CD14-positive monocyte (primary cell): ENCODE results near the gene STIM1. TPM values are rescaled to one million over a fixed set of nuclear protein-coding genes. Genes with fewer than 3 reads are reported as not detected.

Source experiments
- DNase-seq, 3 donors: peaks; one replicate each; pipeline ENCODE4 v3.0.0-alpha.2; 2011 to 2022
- H2AFZ ChIP-seq: 2 replicates; pipeline ENCODE4 v1.6.0; 2012; ENCODE audit warnings: mild to moderate bottlenecking, low read depth, low read length, inconsistent platforms; ENCODE audit not compliant: insufficient read depth, poor library complexity, severe bottlenecking
- H3K27ac ChIP-seq, 2 donors: 1 replicate in 1 of 2; 2 replicates in 1 of 2; pipeline ENCODE4 v1.5.1; 2012 to 2013; ENCODE audit warnings: low read length in 2 of 2, control low read depth in 1 of 2, inconsistent platforms in 1 of 2, low read depth in 1 of 2, mild to moderate bottlenecking in 1 of 2
- H3K27me3 ChIP-seq, 2 donors: one replicate each; pipeline versions ENCODE4 v1.6.0 to v1.6.1; 2011 to 2013; ENCODE audit warnings: low read length in 2 of 2; ENCODE audit not compliant: control insufficient read depth in 2 of 2, insufficient read depth in 2 of 2
- H3K36me3 ChIP-seq, 2 donors: replicated peaks in 1 of 2; 1 replicate in 1 of 2; 2 replicates in 1 of 2; pipeline versions ENCODE4 v1.5.1 to v1.6.1; 2012 to 2013; ENCODE audit warnings: low read length in 2 of 2, control low read depth in 1 of 2, inconsistent platforms in 1 of 2, mild to moderate bottlenecking in 1 of 2; ENCODE audit not compliant: insufficient read depth in 2 of 2, control insufficient read depth in 1 of 2
- H3K4me1 ChIP-seq, 2 donors: 1 replicate in 1 of 2; 2 replicates in 1 of 2; pipeline versions ENCODE4 v1.5.1 to v1.6.1; 2012 to 2013; ENCODE audit warnings: low read length in 2 of 2, control low read depth in 1 of 2, inconsistent platforms in 1 of 2, mild to moderate bottlenecking in 1 of 2, moderate library complexity in 1 of 2; ENCODE audit not compliant: insufficient read depth in 2 of 2, control insufficient read depth in 1 of 2
- H3K4me2 ChIP-seq: replicated peaks from 2 replicates; pipeline ENCODE3; 2012; ENCODE audit warnings: low read length, moderate library complexity, mild to moderate bottlenecking; ENCODE audit not compliant: poor library complexity, severe bottlenecking; ENCODE audit errors: extremely low read depth
- H3K4me3 ChIP-seq, 3 experiments: fragments of 200-600 bp in 1 of 3; sonication (generic) in 1 of 3; replicated peaks in 1 of 3; 1 replicate in 2 of 3; 2 replicates in 1 of 3; pipeline ENCODE4 v1.5.1; 2011 to 2013; ENCODE audit warnings: low read length in 3 of 3, mild to moderate bottlenecking in 3 of 3, control low read depth in 2 of 3, low read depth in 2 of 3, inconsistent platforms in 1 of 3, moderate library complexity in 1 of 3
- H3K79me2 ChIP-seq: 2 replicates; pipeline ENCODE4 v1.6.0; 2012; ENCODE audit warnings: mild to moderate bottlenecking, control low read depth, inconsistent platforms, low read length, moderate library complexity; ENCODE audit not compliant: insufficient read depth
- H3K9ac ChIP-seq: 2 replicates; pipeline ENCODE4 v1.6.0; 2017; ENCODE audit warnings: low read length, mild to moderate bottlenecking; ENCODE audit not compliant: insufficient read depth, poor library complexity, severe bottlenecking
- H3K9me3 ChIP-seq, 2 donors: replicated peaks in 1 of 2; 1 replicate in 1 of 2; 2 replicates in 1 of 2; pipeline versions ENCODE4 v1.5.1 to v1.6.1; 2012 to 2013; ENCODE audit warnings: low read length in 2 of 2, control low read depth in 1 of 2; ENCODE audit not compliant: control insufficient read depth in 1 of 2, insufficient read depth in 1 of 2
- H4K20me1 ChIP-seq: 2 replicates; pipeline ENCODE4 v1.6.0; 2012; ENCODE audit warnings: mild to moderate bottlenecking, low read length, control low read depth, moderate library complexity; ENCODE audit not compliant: insufficient read depth
- H3K27ac Mint-ChIP-seq, 7 donors: one replicate each; pipeline ENCODE4 v1.8.0; 2020; ENCODE audit warnings: mild to moderate bottlenecking in 7 of 7, mixed read lengths in 7 of 7, moderate library complexity in 6 of 7, inconsistent platforms in 2 of 7
- H3K27me3 Mint-ChIP-seq, 3 donors: one replicate each; pipeline ENCODE4 v1.8.0; 2021 to 2022; ENCODE audit warnings: low read depth in 3 of 3, mild to moderate bottlenecking in 3 of 3, mixed read lengths in 3 of 3, moderate library complexity in 3 of 3, inconsistent platforms in 1 of 3
- H3K36me3 Mint-ChIP-seq, 2 donors: one replicate each; pipeline ENCODE4 v1.8.0; 2020; ENCODE audit warnings: mixed read lengths in 2 of 2, inconsistent platforms in 1 of 2, mild to moderate bottlenecking in 1 of 2
- H3K4me1 Mint-ChIP-seq: one replicate; pipeline ENCODE4 v1.8.0; 2020; ENCODE audit warnings: mild to moderate bottlenecking, mixed read lengths
- H3K4me3 Mint-ChIP-seq, 2 donors: one replicate each; pipeline ENCODE4 v1.8.0; 2020; ENCODE audit warnings: mild to moderate bottlenecking in 2 of 2, mixed read lengths in 2 of 2, moderate library complexity in 1 of 2
- H3K9me3 Mint-ChIP-seq, 7 donors: one replicate each; pipeline ENCODE4 v1.8.0; 2020 to 2022; ENCODE audit warnings: mixed read lengths in 7 of 7, mild to moderate bottlenecking in 6 of 7, moderate library complexity in 6 of 7, inconsistent platforms in 2 of 7
- WGBS: methylation state at CpG from one replicate; pipeline ENCODE4 v1.1.5; 2013; ENCODE audit warnings: missing lambda C conversion rate; ENCODE audit not compliant: insufficient coverage; 5-methylcytosine and 5-hydroxymethylcytosine counted together
- intact Hi-C, 2 donors: fragments of 100-400 bp; cut with micrococcal nuclease; formaldehyde crosslinking; loops; one replicate each; pipeline versions ENCODE4 v1.15.0 to v1.15.1; 2023
- polyA plus RNA-seq, 3 donors: library from polyadenylated mRNA; depleted of rRNA in 1 of 3; unstranded in 2 of 3; stranded (reverse) in 1 of 3; fragments of 300-500 nt in 2 of 3; fragments of >200 nt in 1 of 3; fragmentation: Illumina TruSeq in 2 of 3; gene quantifications; 1 replicate in 2 of 3; 2 replicates in 1 of 3; pipeline ENCODE4 v1.2.3, GENCODE V29; 2012 to 2021
- TF ChIP-seq, protein P1 (sequence below): fragments of 200-600 bp; IDR thresholded peaks from one replicate; pipeline ENCODE4 v1.8.0; 2022; ENCODE audit warnings: antibody characterized with exemption, mild to moderate bottlenecking

The STIM1 gene
- polyA plus RNA-seq, 3 donors = 14.0 to 68.6 (median 21.0) TPM

DNA sequence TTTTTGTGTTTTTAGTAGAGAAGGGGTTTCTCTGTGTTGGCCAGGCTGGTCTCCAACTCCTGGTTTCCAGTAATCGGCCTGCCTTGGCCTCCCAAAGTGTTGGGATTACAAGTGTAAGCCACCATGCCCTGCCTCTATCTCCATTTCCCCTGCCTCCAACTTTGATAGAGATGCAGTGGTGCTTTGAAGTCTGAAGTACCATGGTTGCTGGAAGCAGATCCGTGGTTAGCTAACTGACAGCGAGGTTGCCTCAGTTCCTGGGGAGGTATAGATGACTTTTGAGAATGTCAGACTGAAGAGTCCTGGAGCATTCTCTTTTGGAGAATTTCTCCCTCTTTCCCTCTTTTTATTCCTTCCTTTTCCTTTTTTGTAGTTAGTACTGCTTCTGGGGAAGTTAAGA, 127.6 kb downstream of the STIM1 start:
- no peaks in the 10 kb centered on the region for H3K27me3 ChIP-seq
- no peaks in the 10 kb centered on the region for H3K9me3 Mint-ChIP-seq
- no peak overlapping the region for H3K4me2 ChIP-seq
- peaks cover 24 to 30% of the 10 kb centered on the region in 2 donors for H3K36me3 Mint-ChIP-seq
- H3K4me1 Mint-ChIP-seq = peaks cover 17% of the 10 kb centered on the region
- peaks cover 87% of the 10 kb centered on the region for H3K79me2 ChIP-seq
- H3K4me1 ChIP-seq = no peaks in the 10 kb centered on the region
- intact Hi-C loops = loop anchor here in 1 of 2 donors (10.0 kb wide), 1 partner anchor 102 kb away; no protein-coding TSS in a partner anchor
- H3K4me3 ChIP-seq = no peak overlapping the region
- WGBS = no CpG with 5 or more reads among the region's 3 CpGs
- peaks cover 5 to 30% of the 10 kb centered on the region in 2 donors for H3K36me3 ChIP-seq
- no peak overlapping the region for H2AFZ ChIP-seq
- H3K9me3 ChIP-seq = no peaks in the 10 kb centered on the region
- H3K9ac ChIP-seq = no peak overlapping the region
- H3K27ac ChIP-seq = peak overlapping the region in 1 of 2 donors; percentile 30
- no peaks in the 10 kb centered on the region for H3K27me3 Mint-ChIP-seq
- no peak overlapping the region for H3K4me3 Mint-ChIP-seq
- peak overlapping the region in 2 of 7 donors; percentile 7 to 10 for H3K27ac Mint-ChIP-seq
- H4K20me1 ChIP-seq = peaks cover 98% of the 10 kb centered on the region
- TF ChIP-seq, protein P1, sequence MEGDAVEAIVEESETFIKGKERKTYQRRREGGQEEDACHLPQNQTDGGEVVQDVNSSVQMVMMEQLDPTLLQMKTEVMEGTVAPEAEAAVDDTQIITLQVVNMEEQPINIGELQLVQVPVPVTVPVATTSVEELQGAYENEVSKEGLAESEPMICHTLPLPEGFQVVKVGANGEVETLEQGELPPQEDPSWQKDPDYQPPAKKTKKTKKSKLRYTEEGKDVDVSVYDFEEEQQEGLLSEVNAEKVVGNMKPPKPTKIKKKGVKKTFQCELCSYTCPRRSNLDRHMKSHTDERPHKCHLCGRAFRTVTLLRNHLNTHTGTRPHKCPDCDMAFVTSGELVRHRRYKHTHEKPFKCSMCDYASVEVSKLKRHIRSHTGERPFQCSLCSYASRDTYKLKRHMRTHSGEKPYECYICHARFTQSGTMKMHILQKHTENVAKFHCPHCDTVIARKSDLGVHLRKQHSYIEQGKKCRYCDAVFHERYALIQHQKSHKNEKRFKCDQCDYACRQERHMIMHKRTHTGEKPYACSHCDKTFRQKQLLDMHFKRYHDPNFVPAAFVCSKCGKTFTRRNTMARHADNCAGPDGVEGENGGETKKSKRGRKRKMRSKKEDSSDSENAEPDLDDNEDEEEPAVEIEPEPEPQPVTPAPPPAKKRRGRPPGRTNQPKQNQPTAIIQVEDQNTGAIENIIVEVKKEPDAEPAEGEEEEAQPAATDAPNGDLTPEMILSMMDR = no peak
- no peak for DNase-seq

DNA sequence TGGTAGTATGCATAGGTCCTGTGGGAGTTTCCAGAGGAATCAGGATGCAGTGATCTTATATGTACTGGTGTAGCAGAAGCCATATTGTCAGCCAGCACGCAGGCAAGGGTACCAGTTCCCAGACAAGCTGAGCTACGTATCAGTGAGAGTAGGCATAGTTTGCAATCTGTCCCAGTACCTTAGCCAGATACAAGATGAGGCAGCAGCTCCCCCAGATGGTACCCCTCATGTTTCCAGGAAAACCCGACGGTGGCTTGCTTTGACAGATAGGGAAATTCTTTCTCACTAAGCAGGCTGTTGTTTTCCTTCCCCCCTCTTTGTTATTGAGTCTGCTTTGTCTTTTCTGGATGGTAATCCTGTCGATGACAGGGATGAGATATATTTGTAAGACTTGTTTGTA, 129.4 kb downstream of the STIM1 start:
- peaks cover 28 to 43% of the 10 kb centered on the region in 2 donors for H3K36me3 Mint-ChIP-seq
- peaks cover 89% of the 10 kb centered on the region for H3K79me2 ChIP-seq
- peaks cover 7 to 25% of the 10 kb centered on the region in 2 donors for H3K36me3 ChIP-seq
- H4K20me1 ChIP-seq = peaks cover 99% of the 10 kb centered on the region
- TF ChIP-seq, protein P1 = no peak
- no peak overlapping the region for H3K4me3 Mint-ChIP-seq
- H3K4me3 ChIP-seq = no peak overlapping the region
- no peak overlapping the region for H3K9ac ChIP-seq
- H3K4me2 ChIP-seq = no peak overlapping the region
- peaks cover 19% of the 10 kb centered on the region for H3K4me1 Mint-ChIP-seq
- H2AFZ ChIP-seq = no peak overlapping the region
- no peak for DNase-seq
- intact Hi-C loops = loop anchor here in 1 of 2 donors (10.0 kb wide), 1 partner anchor 100 kb away; no protein-coding TSS in a partner anchor
- no peaks in the 10 kb centered on the region for H3K27me3 Mint-ChIP-seq
- H3K27me3 ChIP-seq = no peaks in the 10 kb centered on the region
- 14% methylated on average over 3 of the region's 5 CpGs for WGBS
- no peaks in the 10 kb centered on the region for H3K9me3 ChIP-seq
- H3K27ac ChIP-seq = peak overlapping the region in 1 of 2 donors; percentile 5
- peak overlapping the region in 2 of 7 donors; percentile 45 to 75 for H3K27ac Mint-ChIP-seq
- H3K9me3 Mint-ChIP-seq = peaks cover 0 to 5% (median 3%) of the 10 kb centered on the region in 7 donors
- no peaks in the 10 kb centered on the region for H3K4me1 ChIP-seq
